Lung microvascular endothelial cell (primary cell): Measurements from ENCODE around the gene MOGAT2. TPM values are rescaled to one million over a fixed set of nuclear protein-coding genes. Genes with fewer than 3 reads are reported as not detected.

Source experiments
- DNase-seq, 2 donors: peaks; one replicate each; pipeline versions ENCODE4 v3.0.0 to v3.0.0-alpha.2; 2010; ENCODE audit warnings: low read depth in 2 of 2
- total RNA-seq: library from RNA; depleted of rRNA; stranded (reverse); fragments of >200 nt; gene quantifications from 2 replicates; pipeline ENCODE4 v1.2.1, GENCODE V29; 2014

Gene MOGAT2
- total RNA-seq, 1 donor from 2014 or later: not detected

GRCh38 chr11:75759832-75760231 is 42.2 kb downstream of the MOGAT2 start:
- no peak for DNase-seq

DNA sequence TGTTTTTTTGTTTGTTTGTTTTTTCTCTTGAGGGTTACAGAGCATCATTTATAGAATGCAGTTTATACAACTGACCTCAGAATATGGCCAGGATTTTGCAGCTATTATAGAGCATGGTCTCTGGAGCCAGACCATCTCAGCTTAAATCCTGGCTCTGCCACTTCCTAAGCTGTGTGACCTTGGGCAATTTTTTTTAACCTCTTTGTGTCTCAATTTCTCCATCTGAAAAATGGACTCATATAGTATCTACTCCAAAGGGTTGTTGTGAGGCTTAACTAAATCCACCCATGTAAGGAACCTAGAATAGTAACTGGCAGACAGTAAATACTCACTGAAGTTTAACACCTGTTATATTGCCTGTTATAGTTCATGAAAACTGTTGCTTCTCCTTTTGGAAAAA is 42.6 kb downstream of the MOGAT2 start:
- DNase-seq: no peak

GRCh38 chr11:75760710-75761493 is 43.3 kb downstream of the MOGAT2 start:
- DNase-seq: peak in 1 of 2 donors; percentile 69

GRCh38 chr11:75762158-75762557 is 44.5 kb downstream of the MOGAT2 start:
- DNase-seq: no peak

DNA sequence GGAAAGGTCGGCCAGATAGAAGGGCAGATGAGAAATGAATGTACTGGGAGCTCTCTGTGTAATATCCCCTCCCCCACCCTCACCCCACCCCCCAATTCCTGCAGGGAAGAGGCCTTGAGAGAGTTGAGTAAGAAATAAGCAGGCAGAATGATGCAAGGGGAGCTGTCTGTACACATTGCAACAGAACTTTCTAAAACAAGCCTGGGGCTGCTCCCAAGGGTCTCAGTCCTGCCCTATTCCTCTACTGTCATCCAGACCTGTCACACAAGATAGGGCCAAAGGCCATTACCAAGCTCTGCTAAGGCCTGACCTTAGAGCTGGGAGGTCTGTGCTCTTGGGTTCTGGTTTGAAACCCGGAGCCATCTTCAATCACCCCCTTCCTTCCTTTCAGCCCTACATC is 45.2 kb downstream of the MOGAT2 start:
- no peak for DNase-seq

GRCh38 chr11:75763846-75764245 is 46.2 kb downstream of the MOGAT2 start:
- DNase-seq: no peak

DNA sequence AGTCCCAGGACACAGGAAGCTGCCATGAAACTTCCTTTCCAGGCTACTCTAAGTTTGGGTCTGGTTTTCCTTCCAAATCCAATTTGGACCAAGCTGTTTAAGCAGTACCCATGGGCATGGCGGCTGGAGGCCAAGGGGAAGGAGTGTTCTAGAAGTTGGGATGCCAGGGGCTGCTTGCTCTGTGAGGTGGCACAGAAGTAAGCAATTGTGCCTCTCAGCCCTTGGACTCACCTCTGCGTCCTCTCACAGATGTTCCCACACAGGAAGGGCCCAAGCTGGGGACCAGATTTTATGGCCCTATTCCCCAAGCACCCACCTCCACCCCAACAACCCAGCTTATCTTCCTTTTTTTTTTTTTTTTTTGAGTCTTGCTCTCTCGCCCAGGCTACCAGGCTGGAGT is 47.5 kb downstream of the MOGAT2 start:
- DNase-seq: no peak

- no peak for DNase-seq
These were observed 49.0 kb downstream of the MOGAT2 start for GRCh38 chr11:75766443-75767227.

- no peak for DNase-seq
These were observed 49.6 kb downstream of the MOGAT2 start for GRCh38 chr11:75767228-75767572.

- DNase-seq: no peak
These were observed 50.1 kb downstream of the MOGAT2 start for GRCh38 chr11:75767793-75768111.

DNA sequence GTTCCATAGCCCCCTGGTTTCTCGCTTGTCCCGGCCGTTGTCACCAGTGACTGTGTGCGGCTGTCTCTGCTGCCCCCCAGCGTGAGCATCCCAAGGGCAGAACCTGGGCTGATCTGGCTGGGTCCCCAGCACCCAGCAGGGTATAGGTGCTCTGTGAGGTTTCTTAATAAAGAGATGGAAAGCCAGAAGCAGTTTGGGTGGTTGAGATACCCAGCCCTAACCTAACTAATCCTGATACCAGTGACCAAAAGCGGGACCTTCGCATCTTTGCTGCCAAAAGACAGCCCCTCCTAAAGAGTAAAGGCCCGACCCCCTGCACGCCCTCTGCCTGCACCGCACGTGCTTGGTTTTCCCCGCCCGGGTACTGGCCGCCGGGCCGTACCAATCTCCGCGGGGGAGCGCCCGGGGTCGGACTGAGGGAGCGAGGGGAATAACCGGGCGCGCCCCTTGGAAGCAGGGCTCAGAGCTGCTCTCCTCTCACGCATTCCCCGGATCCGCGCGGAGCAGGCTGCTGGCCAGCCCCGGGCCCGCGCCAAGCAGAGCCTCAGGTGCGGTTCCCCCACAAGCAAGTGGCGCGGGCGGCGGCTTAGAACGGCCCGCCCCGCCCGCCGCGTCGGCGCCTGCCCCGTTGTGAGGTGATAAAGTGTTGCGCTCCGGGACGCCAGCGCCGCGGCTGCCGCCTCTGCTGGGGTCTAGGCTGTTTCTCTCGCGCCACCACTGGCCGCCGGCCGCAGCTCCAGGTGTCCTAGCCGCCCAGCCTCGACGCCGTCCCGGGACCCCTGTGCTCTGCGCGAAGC is 50.7 kb downstream of the MOGAT2 start, which contains the start of gene DGAT2:
DGAT2 (plus strand) TSS at position 667 of the 797 bp plus-strand sequence. CDS start 214 bp downstream, outside the sequence.
- peak; percentile 70 to 89 for DNase-seq

DNA sequence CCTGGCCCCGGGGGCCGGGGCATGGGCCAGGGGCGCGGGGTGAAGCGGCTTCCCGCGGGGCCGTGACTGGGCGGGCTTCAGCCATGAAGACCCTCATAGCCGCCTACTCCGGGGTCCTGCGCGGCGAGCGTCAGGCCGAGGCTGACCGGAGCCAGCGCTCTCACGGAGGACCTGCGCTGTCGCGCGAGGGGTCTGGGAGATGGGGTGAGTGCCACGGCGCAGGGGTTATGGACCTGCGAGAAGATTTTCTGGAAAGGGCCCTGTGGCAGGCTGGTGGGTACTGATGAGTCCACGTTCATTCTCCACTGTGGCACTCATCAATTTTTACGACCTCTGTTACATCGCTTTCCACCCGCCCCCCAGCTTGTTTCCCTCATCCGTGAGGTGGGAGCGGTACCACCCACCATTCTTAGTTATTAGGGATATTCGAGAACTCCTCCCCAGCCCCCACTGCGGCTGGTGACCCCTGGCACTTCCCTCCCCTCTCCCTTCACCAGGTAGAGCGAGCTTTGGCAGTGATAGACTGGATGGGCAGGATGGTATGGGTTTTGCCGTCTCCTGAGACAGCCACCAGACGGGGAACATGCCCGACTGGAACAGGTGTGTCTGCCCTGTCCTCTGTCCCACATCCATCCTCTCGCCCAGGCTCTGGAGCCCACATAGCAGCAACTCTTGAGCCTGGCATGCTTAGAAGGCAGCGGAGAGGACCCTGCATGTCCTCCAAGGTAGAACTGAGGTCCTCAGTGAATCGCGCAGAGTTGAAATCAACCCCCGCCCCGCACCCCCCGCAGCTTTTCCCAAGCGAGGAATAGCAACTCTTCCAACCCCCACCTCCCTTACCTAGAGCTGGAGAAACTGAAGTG is 51.5 kb downstream of the MOGAT2 start:
- DNase-seq: no peak

GRCh38 chr11:75770102-75770501 is 52.5 kb downstream of the MOGAT2 start:
- DNase-seq: no peak

GRCh38 chr11:75771646-75772410 is 54.2 kb downstream of the MOGAT2 start:
- no peak for DNase-seq

GRCh38 chr11:75773595-75774353 is 56.1 kb downstream of the MOGAT2 start:
- DNase-seq: peak in 1 of 2 donors; percentile 6

GRCh38 chr11:75775056-75775455 is 57.4 kb downstream of the MOGAT2 start:
- no peak for DNase-seq

- no peak for DNase-seq
These were observed 58.9 kb downstream of the MOGAT2 start for GRCh38 chr11:75776546-75776945.

GRCh38 chr11:75777461-75778110 is 59.9 kb downstream of the MOGAT2 start:
- peak; percentile 31 to 34 for DNase-seq

- no peak for DNase-seq
These were observed 61.3 kb downstream of the MOGAT2 start for GRCh38 chr11:75778962-75779361.
